HG03064 (cell line): ENCODE results near the gene NPR1.
"Not testable (repeated sequence)": the region's sequence is repeated elsewhere in the genome, so short reads cannot be mapped to it uniquely, and the experiment has no call there.

Experiments used
- ATAC-seq: cut with Tn5 transposase; IDR thresholded peaks from one replicate; pipeline ENCODE4 v1.9.1; 2021; ENCODE audit warnings: low read depth; ENCODE audit not compliant: unreplicated experiment

Gene NPR1

DNA sequence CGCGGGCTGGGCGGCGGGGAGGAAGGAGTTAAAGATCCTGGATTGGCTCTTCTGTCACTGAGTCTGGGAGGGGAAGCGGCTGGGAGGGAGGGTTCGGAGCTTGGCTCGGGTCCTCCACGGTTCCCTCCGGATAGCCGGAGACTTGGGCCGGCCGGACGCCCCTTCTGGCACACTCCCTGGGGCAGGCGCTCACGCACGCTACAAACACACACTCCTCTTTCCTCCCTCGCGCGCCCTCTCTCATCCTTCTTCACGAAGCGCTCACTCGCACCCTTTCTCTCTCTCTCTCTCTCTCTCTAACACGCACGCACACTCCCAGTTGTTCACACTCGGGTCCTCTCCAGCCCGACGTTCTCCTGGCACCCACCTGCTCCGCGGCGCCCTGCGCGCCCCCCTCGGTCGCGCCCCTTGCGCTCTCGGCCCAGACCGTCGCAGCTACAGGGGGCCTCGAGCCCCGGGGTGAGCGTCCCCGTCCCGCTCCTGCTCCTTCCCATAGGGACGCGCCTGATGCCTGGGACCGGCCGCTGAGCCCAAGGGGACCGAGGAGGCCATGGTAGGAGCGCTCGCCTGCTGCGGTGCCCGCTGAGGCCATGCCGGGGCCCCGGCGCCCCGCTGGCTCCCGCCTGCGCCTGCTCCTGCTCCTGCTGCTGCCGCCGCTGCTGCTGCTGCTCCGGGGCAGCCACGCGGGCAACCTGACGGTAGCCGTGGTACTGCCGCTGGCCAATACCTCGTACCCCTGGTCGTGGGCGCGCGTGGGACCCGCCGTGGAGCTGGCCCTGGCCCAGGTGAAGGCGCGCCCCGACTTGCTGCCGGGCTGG lies at the start of gene NPR1:
NPR1 (plus strand) TSS at position 170 of the 818 bp plus-strand sequence; CDS start at position 591, 421 bp downstream.
- ATAC-seq: no peak

DNA sequence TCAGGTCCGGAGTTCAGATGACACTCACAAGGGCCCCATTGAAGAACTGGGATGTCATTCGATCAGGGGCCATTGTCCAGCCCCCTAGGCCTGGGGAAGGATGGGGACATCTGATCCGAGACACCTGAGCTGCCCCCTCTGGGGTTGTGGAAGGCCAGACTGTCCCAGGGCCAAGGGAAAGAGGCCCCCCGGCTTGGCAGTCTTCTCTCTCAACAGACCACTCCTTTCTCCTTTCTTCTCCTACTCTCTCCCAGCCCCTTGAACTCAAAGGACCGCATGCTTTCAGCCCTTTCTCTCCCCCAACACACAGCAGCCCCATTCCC lies 49.2 kb upstream of the NPR1 start:
- ATAC-seq: no peak

DNA sequence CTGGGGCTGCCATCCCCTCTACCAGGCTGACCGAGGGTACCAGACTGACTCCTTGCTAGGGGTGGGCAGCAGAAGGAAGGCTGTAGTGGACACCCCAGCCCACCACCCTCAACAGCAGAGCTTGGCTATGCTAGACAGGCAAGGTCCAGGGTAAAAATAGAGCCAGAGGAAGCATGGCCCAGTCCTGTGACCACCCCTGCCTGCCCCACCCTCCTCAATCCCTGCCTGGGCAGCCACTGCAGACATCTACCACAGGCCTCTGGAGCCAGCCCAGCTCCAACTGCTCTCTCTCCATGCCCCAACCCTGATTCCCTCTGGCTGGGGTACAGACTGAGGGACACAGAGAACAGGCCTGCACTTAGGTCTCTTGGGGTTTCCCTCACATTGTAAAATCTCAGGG lies 48.5 kb upstream of the NPR1 start:
- ATAC-seq: no peak

DNA sequence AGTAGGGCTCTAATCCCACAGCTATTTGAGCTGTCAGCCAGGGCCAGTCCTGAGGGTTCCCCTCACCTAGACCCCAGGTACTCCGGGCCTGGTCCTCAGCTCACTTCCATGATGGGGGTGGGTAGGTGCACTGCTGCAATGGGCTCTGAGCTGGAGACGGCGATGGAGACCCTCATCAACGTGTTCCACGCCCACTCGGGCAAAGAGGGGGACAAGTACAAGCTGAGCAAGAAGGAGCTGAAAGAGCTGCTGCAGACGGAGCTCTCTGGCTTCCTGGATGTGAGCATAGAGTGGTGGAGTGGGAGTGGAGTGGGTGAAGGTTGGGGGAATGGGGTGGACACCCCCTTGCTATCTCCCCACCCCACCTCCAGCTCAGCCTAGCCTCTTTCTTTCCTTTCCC lies 48.1 kb upstream of the NPR1 start:
- ATAC-seq: no peak

DNA sequence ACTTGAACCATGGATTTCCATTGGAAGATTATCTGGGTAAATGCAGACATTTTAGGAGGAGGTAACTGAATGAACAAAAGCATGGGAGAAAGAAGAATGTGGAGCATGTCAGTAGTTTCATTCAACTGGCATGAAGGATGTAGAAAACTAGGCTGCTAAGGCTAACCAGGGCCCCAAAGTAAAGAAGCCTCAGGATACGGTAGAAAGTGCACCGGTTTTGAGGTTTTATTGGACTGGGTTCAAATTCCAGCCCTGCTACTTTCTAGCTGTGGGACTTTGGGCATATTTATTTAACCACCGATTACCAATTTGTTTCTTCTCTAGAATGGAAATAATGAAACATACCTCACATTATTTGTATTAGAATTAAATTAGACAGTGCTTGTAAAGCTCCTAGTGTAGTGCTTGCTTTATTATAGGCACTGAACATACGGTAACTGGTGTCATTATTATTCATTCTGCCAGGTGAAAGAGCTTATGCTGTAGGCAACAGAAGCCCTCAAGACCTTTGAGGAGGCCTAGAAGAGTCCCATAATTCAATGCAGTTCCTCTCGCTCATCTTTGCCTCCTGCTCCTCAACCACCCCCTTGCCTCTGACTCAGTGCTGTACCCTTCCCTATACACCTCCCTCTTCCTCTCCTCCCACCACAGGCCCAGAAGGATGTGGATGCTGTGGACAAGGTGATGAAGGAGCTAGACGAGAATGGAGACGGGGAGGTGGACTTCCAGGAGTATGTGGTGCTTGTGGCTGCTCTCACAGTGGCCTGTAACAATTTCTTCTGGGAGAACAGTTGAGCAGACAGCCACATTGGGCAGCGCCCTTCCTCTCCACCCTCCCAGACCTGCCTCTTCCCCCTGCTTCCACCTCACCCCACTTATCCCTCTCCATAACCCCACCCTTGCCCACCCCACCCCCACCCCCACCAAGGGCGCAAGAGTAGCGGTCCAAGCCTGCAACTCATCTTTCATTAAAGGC lies 47.2 kb upstream of the NPR1 start:
- ATAC-seq: no peak

DNA sequence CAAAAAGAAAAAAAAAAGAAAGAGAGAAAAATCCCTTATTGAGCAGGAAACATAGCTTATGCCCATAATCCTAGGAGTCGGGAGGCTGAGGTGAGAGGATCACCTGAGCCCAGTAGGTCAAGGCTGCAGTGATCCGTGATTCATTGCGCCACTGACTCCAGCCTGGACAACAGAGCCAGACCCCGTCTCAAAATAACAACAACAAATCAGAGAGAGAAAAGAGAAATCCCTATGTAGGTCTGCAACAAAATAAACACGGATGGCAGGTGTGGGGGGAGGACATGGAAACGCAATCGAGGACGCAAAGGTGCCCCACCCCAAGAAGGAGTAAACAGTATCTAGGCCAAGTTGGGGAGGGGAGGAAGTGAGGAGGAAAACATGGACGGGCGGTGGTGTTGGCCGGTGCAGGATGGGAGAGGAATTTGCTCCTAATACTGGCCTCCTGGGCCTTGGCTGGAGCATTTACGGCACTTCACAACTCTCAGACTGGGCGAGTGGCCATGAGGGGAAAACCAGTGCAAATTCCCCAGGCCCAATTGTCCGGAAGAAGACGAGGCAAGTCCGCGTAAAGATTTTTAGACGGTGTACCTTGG lies 45.2 kb upstream of the NPR1 start:
- no peak for ATAC-seq

DNA sequence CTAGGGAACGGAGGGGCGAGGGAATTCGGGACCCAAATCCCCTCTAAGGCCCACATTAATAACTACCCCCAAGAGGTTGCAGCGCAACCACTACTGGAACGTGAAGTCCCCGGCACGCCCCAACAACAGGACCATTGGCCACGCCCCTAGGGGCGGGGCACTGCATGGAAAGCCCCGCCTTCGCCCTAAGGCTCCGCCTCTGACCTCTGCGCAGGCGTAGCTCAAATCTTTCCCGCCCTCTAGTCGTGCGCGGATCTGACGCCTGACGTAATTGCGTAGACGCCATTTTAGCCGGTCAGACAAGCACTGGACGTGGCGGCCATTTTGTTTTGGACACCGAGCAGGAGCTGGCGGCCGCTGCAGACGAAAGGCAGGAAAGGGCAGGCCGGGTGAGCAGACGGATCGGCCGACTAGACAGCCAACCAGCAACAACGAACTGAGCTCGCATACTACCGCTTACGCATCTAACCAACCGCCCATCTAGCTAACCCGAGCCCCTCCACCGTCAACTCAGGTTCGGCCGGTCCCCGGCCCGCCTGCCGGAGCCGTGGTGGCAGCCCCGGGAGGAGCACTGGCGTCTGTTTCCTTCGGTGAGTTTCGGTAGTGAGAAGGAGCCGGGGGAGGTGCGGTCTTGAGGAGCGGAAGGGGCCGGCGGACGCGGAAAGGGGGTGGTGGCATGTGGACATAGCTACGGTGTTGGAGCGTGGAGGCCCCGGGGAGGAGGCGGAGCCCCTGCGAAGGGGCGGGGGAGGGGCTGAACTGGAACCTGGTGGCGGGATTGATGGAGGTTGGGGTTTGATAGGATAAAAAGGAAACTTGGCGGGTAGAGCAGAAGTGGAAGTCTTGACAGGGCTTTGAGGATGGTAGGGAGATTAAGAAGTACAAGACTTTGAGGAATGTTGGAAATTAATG lies 44.5 kb upstream of the NPR1 start, which contains the start of gene CHTOP:
CHTOP (plus strand) TSS at position 313 of the 912 bp plus-strand sequence. CDS start 2,523 bp downstream, outside the sequence.
- ATAC-seq: peak; percentile 78

DNA sequence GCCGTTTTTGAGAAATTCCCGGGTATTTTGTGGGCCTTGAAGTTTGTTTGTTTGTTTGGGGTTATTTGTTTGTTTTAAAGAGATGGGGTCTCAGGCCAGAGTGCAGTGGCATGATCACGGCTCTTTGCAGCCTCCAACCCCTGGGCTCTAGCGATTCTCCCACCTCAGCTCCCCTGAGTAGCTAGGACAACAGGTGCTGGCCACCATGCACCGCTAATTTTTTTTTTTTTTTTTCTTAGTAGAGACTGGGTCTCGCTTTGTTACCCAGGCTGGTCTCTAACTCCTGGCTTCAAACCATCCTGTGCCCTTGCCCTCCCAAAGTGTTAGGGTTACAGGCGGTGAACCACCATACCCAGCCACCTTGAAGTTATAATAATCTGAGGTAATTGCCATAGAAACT lies 42.6 kb upstream of the NPR1 start:
- no peak for ATAC-seq

DNA sequence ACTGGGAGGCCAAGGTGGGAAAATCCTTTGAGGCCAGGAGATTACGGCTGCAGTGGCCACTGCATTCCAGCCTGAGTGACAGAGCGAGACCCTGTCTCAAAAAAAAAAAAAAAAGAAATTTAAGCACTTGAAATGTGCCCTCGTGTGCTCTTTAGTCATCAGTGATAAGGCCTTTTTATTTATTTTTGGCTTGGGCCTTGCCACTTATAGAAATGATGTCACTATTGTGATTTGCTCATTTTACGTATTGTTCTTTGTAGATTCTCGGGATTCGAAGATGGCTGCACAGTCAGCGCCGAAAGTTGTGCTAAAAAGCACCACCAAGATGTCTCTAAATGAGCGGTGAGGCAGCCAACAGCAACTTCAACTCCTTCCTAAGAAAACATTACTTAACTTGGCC lies 42.2 kb upstream of the NPR1 start:
- ATAC-seq: no peak

DNA sequence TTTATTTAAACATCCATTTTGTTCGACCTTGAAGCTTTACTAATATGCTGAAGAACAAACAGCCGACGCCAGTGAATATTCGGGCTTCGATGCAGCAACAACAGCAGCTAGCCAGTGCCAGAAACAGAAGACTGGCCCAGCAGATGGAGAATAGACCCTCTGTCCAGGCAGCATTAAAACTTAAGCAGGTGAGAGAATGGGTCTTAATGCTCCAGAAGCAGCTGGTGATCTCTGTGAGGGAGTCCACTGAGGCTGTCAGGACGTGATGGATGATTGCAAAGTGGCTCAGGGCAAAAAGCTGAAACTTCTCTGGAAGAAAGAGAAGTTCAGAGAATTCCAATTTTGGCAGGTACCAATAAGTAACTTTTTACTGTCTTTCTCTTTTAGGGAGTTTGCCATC lies 40.2 kb upstream of the NPR1 start:
- no peak for ATAC-seq

DNA sequence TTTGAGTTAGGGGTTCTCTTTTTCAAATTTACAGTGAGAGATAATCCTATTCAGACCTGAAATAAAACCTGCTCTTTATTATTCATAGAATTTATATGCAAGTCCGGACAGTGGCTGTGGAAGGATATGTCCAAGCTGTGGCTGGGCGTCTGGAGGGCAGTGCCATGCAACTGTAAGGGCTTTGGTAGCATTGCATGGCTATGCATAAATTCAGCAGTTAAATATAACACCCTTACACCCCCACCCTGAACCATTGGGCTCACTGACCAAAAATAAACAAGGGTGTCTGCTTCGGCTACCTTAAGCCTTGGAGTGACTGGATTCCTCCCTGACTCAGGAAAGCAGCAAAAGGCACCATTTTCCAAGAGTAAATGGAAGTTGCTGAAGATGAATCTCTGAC lies 39.2 kb upstream of the NPR1 start:
- ATAC-seq: no peak

DNA sequence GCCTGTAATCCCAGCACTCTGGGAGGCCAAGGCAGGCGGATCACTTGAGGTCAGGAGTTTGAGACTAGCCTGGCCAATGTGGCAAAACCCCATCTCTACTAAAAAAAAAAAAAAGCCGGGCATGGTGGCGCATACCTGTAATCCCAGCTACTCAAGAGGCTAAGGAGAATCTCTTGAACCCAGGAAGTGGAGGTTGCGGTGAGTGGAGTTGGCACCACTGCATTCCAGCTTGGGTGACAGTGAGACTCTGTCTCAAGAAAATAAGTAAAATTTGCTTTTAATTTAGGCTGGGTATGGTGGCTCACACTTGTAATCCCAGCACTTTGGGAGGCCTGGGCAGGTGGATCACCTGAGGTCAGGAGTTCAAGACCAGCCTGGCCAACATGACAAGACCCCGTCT lies 38.3 kb upstream of the NPR1 start:
- not testable (repeated sequence) for ATAC-seq

DNA sequence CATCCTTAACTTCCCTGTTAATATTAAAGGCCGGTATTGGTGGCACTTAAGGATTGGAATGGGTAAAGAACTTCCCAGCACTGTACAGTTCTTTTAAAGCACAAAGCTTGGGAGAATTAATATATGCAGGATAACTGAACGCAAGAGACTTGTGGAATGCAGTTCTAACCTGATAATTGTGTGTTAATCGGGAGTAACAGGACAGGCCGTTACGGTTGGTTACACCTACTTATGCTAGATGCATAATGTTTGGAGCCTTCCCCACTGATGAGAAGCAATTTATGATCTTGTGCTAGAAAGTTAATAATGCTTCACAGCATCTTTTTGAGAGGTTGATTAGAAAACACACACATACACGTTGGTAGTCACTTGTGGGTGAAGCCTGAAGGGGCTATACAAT lies 37.6 kb upstream of the NPR1 start:
- no peak for ATAC-seq

DNA sequence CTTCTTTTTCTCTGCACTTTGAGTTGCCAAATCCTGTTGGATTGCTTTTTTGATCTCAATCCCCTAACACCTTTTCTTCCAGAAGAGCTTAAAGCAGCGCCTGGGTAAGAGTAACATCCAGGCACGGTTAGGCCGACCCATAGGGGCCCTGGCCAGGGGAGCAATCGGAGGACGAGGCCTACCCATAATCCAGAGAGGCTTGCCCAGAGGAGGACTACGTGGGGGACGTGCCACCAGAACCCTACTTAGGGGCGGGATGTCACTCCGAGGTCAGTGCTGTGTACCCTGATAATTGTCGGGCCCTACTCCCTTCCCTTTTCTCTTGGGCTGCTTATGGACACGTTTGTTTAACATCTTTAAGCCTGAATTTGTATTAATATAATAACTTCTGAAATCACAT lies 36.3 kb upstream of the NPR1 start:
- no peak for ATAC-seq

DNA sequence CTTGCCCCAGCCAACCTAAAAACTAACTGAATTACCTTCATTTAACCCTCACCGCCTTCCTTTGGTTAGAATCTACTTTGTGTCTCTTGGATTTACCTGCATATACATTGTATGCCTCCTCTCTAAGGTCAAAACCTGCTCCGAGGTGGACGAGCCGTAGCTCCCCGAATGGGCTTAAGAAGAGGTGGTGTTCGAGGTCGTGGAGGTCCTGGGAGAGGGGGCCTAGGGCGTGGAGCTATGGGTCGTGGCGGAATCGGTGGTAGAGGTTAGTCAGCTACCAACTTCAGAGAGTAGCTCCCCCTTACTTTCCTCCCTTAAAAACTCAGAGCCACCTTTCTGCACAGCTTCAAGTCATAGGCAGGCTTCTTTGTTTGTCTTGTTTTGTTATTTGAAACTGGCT lies 35.4 kb upstream of the NPR1 start:
- no peak for ATAC-seq

DNA sequence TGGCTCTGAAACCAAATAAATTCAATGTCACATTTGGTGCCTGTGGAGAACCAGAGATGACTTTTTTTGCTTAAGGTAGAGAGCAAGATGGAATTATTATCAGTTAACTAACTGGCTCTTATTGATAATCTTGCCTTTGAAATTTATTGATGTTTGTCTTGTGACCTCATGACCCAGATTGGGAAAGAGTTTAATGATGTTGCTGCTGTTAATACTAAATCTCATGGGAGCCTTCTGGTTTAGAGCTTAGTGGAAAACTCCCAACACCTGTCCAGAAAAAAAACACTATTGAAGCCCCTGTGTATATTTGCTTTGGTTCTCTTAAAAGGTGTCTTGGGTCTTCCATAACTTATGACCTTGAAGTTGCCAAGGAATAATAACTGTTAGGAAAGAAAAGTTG lies 34.7 kb upstream of the NPR1 start:
- ATAC-seq: no peak

DNA sequence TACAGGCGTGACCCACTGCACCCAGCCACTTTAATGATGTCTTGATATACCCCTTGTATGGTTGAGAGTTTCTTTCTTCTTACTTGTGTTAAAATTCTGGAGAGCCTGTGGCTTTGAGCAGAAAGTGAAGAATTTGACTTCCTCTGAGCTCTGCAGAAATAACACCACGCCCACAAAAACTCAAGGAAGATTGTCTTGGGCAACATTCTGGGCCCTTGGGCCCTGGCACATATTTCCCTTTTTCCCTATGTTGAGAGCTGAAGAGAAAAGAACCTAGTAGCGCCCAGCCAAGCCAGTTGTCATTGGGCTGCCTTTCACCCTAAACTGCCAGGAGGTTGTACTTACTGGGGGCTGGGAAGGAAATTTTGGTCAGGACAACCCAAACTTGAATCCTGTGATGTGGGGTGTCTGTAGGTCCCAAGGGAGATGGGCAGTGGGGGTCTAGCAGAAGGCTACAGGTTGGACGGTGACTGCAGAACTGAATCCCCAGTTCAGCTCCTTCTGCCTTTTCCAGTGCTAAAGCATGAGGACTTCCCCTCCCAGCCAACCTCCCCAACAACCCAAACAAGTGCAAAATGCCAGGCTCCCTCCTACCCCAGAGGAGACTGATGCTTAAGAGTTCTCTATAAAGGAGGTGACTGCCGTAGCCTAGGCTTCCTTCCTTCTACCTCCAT lies 31.7 kb upstream of the NPR1 start:
- no peak for ATAC-seq

DNA sequence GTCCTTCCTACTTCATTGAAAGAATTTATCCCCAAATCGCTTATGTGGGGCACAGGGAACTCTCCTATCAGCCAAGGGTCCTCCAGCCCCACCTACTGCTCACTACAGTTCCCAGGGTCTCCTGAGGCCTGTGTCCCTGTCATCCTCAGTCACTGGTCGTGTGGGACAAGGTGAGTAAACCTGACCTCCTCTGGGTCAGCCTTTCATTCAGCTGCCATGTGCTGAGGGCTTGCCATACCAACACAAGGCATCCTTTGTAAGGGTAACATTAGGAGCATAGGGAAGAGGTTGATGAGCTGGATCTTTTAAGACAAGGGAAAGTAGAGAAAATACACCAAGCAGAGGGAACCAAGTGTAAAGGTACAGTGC lies 31.2 kb upstream of the NPR1 start:
- ATAC-seq: no peak

DNA sequence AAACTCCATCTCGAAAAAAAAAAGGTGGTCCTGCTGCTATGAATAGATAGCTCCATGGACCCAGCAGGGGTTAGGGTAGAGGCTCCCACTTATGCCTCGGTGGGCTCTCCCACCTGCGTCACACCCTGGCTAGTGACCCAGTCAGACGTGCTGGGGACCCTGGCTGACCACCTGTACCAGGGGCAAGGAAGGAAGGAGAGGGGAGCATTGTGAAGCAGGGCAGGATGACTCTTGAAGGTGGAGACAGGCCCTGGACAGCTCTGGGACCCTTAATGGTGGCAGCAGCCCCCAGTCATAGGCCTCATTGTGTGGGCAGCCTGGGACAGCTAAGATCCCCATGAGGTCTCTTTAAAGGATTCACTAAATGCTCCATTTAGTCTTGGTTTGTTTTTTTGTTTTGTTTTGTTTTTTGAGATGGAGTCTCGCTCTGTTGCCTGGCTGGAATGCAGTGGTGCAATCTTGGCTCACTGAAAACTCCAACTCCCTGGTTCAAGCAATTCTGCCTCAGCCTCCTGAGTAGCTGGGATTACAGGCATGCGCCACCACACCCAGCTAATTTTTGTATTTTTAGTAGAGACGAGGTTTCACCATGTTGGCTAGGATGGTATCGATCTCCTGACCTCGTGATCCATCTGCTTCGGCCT lies 30.4 kb upstream of the NPR1 start:
- ATAC-seq: no peak
